SK-N-SH treated with all-trans-retinoic acid at 6 μM for 48 hours (cell line): Measurements from ENCODE around the gene DOC2A.
A peak's percentile ranks its signal among the peaks of the same experiment; 100 is the strongest.

Experiments
- ATAC-seq: fragments of 200-7000 bp; cut with Tn5 transposase; 3 replicates; pipeline ENCODE4 v1.9.1; 2020; ENCODE audit warnings: mild to moderate bottlenecking, moderate library complexity
- ARNTL ChIP-seq: fragments of 450-650 bp; formaldehyde crosslinking; IDR thresholded peaks from 2 replicates; pipeline ENCODE4 v1.5.0; 2020; ENCODE audit warnings: low read depth, mild to moderate bottlenecking, moderate library complexity, borderline replicate concordance
- BACH2 ChIP-seq: fragments of 250-450 bp; sonication (Bioruptor Pico); IDR thresholded peaks from 2 replicates; pipeline ENCODE4 v1.9.0; 2021; ENCODE audit warnings: mild to moderate bottlenecking, borderline replicate concordance
- CREB5 ChIP-seq: fragments of 250-450 bp; sonication (Bioruptor Pico); IDR thresholded peaks from 2 replicates; pipeline ENCODE4 v1.5.1; 2020; ENCODE audit warnings: low read depth, mild to moderate bottlenecking, moderate library complexity
- CSDC2 ChIP-seq: fragments of 250-450 bp; sonication (Bioruptor Pico); IDR thresholded peaks from 2 replicates; pipeline ENCODE4 v1.5.0; 2020; ENCODE audit warnings: mild to moderate bottlenecking, moderate library complexity
- ESRRG ChIP-seq: fragments of 250-450 bp; sonication (Bioruptor Pico); IDR thresholded peaks from 2 replicates; pipeline ENCODE4 v1.6.1; 2021; ENCODE audit warnings: mild to moderate bottlenecking
- GLIS3 ChIP-seq: fragments of 250-450 bp; sonication (Bioruptor Pico); IDR thresholded peaks from 2 replicates; pipeline ENCODE4 v1.5.0; 2020; ENCODE audit warnings: mild to moderate bottlenecking, moderate library complexity
- OSR1 ChIP-seq: fragments of 250-450 bp; sonication (Bioruptor Pico); IDR thresholded peaks from 2 replicates; pipeline ENCODE4 v1.8.0; 2022; ENCODE audit warnings: moderate library complexity, mild to moderate bottlenecking, inconsistent platforms
- PATZ1 ChIP-seq: fragments of 250-450 bp; sonication (Bioruptor Pico); IDR thresholded peaks from 2 replicates; pipeline ENCODE4 v1.8.0; 2020; ENCODE audit warnings: mild to moderate bottlenecking, moderate library complexity, borderline replicate concordance
- POU6F1 ChIP-seq: fragments of 250-450 bp; sonication (Bioruptor Pico); IDR thresholded peaks from 2 replicates; pipeline ENCODE4 v1.8.0; 2021; ENCODE audit warnings: low read depth, mild to moderate bottlenecking, moderate library complexity, borderline replicate concordance
- PPARA ChIP-seq: fragments of 250-450 bp; sonication (Bioruptor Pico); IDR thresholded peaks from 2 replicates; pipeline ENCODE4 v1.5.0; 2020; ENCODE audit warnings: mild to moderate bottlenecking, borderline replicate concordance
- RARB ChIP-seq: fragments of 250-450 bp; sonication (Bioruptor Pico); IDR thresholded peaks from 2 replicates; pipeline ENCODE4 v1.8.0; 2021; ENCODE audit warnings: mild to moderate bottlenecking, moderate library complexity
- SNAI2 ChIP-seq: fragments of 250-450 bp; sonication (Bioruptor Pico); IDR thresholded peaks from 2 replicates; pipeline ENCODE4 v1.5.0; 2020; ENCODE audit warnings: mild to moderate bottlenecking, moderate library complexity
- TCF4 ChIP-seq: fragments of 250-450 bp; sonication (Bioruptor Pico); IDR thresholded peaks from 2 replicates; pipeline ENCODE4 v1.8.0; 2021; ENCODE audit warnings: mild to moderate bottlenecking, moderate library complexity, borderline replicate concordance
- TOX ChIP-seq: fragments of 250-450 bp; sonication (Bioruptor Pico); IDR thresholded peaks from 2 replicates; pipeline ENCODE4 v1.8.0; 2021; ENCODE audit warnings: mild to moderate bottlenecking, moderate library complexity, borderline replicate concordance
- TSHZ2 ChIP-seq: fragments of 250-450 bp; sonication (Bioruptor Pico); IDR thresholded peaks from 2 replicates; pipeline ENCODE4 v1.5.0; 2020; ENCODE audit warnings: mild to moderate bottlenecking, moderate library complexity
- ZFP3 ChIP-seq: fragments of 250-450 bp; sonication (Bioruptor Pico); IDR thresholded peaks from 2 replicates; pipeline ENCODE4 v1.5.0; 2020; ENCODE audit warnings: mild to moderate bottlenecking, moderate library complexity
- ZNF565 ChIP-seq: fragments of 450-650 bp; formaldehyde crosslinking; conservative IDR thresholded peaks from 2 replicates; pipeline ENCODE4 v1.5.0; 2020; ENCODE audit warnings: low read depth, mild to moderate bottlenecking, moderate library complexity
- ZNF70 ChIP-seq: fragments of 450-650 bp; formaldehyde crosslinking; IDR thresholded peaks from 2 replicates; pipeline ENCODE4 v1.5.0; 2020; ENCODE audit warnings: mild to moderate bottlenecking, moderate library complexity
- ZNF8 ChIP-seq: fragments of 450-650 bp; formaldehyde crosslinking; IDR thresholded peaks from 2 replicates; pipeline ENCODE4 v1.5.0; 2020; ENCODE audit warnings: mild to moderate bottlenecking, moderate library complexity

Gene DOC2A

GRCh38 chr16:29999605-30000004 is 11.2 kb downstream of the DOC2A start:
- TF ChIP-seq TOX (CRISPR knock-in tag) (no peak), TCF4 (CRISPR knock-in tag) (no peak), ZNF8 (no peak), PATZ1 (CRISPR knock-in tag) (no peak), BACH2 (no peak), OSR1 (CRISPR knock-in tag) (no peak), ZNF70 (CRISPR knock-in tag) (no peak), ESRRG (no peak), ZNF565 (CRISPR knock-in tag) (no peak), SNAI2 (CRISPR knock-in tag) (no peak), RARB (CRISPR knock-in tag) (no peak), CSDC2 (no peak), ARNTL (no peak), TSHZ2 (CRISPR knock-in tag) (no peak), CREB5 (CRISPR knock-in tag) (no peak), PPARA (CRISPR knock-in tag) (no peak)
- no peak for ATAC-seq

GRCh38 chr16:29996766-29997250 is 14.0 kb downstream of the DOC2A start:
- TF ChIP-seq GLIS3 (CRISPR knock-in tag) (no peak), CREB5 (CRISPR knock-in tag) (no peak), PATZ1 (CRISPR knock-in tag) (no peak), ZFP3 (no peak), RARB (CRISPR knock-in tag) (no peak), TOX (CRISPR knock-in tag) (no peak), ARNTL (no peak), POU6F1 (CRISPR knock-in tag) (no peak), ESRRG (no peak), ZNF8 (no peak)
- ATAC-seq, result peak; percentile 7
